ENCODE results near the gene LHFPL3.
"Not testable (repeated sequence)": the region's sequence is repeated elsewhere in the genome, so short reads cannot be mapped to it uniquely, and the experiment has no call there.

Gene LHFPL3

DNA sequence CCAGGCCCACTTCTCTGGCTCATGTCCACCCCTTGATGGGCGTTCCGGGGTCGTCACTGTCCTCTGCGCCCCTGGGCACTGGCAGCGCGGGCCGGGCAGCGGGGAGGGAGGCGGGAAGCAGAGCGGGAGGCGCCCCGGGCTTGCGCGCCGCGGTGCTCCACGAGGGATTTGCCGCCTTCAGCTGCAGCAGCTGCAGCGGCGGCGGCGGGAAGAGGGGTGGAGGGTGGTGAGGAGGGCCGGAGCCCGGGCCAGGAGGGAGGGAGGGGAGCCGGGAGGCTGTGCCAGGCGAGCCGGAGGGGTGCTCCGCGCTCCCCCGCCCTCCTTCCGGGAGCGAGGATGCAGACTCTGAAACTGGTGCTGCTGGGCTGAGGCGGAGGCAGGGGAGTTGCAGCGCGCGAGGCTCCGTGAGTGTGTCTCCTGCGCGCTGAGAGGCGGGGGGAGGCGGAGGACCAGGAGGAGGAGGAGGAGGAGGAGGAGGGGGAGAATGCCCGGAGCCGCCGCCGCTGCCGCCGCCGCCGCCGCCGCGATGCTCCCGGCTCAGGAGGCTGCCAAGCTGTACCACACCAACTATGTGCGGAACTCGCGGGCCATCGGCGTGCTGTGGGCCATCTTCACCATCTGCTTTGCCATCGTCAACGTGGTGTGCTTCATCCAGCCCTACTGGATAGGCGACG is at the start of gene LHFPL3:
LHFPL3 (plus strand) TSS at position 308 of the 674 bp plus-strand sequence.
- peak; percentile 41 for DNase-seq

DNA sequence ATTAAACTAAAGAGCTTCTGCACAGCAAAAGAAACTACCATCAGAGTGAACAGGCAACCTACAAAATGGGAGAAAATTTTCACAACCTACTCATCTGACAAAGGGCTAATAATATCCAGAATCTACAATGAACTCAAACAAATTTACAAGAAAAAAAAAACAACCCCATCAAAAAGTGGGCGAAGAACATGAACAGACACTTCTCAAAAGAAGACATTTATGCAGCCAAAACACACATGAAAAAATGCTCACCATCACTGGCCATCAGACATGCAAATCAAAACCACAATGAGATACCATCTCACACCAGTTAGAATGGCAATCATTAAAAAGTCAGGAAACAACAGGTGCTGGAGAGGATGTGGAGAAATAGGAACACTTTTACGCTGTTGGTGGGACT is 46.7 kb upstream of the LHFPL3 start:
- not testable (repeated sequence) for DNase-seq

DNA sequence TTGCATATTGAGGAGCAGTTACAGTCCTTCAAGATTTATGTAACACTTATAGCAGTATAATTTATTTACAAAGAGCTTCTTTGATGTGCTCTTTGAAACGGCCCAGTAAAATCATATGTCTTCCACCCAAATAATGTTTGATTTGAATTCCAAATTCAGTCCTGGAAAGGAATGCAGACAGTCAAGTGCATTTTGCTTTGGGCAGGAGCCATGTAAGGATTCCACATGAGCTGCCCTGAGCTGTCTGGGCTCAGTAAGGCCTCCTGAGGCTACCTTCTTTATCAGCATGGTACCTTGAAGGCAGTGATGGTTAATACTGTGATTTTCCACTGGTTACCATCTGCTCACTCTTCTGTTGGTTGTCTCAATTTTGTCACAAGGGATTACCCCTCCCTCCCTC is 41.6 kb upstream of the LHFPL3 start:
- no peak for DNase-seq

DNA sequence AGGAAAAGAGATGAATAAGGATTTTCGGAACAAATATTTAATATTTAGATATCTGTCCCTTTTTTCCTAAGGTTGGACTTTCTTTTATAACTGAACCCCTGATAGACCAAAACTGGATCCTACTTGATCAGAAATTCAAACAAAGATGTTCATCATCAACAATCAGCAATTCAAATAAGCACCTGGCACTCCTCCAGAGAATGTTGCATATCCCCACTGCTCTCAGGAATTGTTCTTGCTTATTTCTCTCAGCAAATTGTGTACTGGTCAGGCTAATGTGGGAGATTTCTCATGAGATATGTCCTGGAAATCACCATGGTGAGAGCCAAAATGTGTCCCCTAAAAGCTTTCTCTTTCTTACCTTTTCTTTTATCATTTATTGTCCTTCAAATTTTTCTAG is 40.3 kb upstream of the LHFPL3 start:
- no peak for DNase-seq

DNA sequence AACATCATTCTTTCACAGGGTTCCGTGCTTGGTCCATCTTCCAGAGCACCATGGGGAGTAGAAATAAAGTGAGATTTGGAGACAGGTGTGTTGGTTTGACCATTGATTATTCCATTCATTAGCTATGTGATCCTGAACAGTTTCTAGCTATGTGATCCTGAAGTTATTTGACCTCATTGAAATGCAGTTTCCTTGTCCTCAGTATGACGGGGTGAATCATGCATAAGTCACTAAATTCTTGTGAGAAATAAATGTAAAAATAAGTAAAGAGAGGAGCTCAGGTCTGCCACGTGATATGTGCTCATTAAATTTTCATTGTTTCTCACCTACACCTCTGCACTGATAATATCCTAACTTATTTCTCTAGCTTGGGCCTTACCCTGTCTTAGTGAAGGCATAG is 34.1 kb upstream of the LHFPL3 start:
- DNase-seq = no peak

DNA sequence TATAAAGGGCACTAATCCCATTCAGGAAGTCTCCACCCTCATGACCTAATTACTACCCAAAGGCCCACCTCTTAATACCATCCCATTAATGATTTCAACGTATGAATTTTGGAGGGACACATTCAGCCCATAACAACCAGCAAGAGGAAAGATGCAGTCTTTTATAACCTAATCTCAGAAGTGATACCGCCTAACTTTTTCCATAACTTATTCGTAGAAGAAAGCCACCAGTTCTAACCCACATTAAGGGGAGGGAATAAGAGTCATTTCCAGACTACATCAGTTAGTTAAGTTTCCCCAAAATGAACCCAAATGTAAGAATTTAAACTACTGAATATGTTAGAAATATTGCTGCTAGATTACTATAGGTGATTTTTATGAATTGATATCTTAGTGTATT is 32.1 kb upstream of the LHFPL3 start:
- no peak for DNase-seq

DNA sequence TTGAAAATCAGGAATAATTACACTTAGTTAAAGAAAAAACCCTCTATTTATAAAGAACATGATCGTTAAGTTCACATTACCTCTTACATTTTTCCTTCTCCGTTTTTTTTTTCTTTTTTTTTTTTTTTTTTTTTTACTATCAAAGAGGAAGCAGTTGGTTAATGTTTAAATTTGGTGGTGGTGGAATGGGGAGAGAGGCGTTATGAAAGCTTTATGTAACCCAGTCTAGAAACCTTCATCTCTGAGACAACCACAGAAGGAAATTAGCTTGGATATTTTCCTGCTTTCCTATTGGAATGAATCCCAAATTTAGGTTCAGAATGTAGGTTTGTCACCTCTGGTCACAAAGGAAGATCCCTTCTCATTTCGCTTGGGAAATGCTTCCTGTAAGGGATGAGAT is 31.5 kb upstream of the LHFPL3 start:
- DNase-seq = no peak

DNA sequence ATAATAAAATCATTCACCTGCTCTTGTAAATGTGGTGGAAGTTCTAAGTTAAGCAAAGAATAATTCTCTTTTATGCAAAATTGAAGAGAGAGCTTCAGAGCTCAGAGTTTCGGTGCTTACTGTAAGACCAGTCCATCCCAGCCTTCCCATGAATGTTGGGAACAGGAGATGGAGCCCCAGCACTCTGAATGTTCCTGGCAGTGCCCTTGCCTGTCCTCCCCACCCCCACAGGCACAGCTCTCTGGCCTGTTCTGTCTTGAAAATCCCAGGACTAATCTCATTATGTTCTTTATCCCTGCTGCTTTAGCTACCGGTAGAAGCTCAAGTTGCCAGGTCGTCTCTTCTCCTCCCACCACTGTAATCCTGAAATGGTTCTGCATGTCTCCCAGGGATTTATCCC is 29.1 kb upstream of the LHFPL3 start:
- DNase-seq = no peak

DNA sequence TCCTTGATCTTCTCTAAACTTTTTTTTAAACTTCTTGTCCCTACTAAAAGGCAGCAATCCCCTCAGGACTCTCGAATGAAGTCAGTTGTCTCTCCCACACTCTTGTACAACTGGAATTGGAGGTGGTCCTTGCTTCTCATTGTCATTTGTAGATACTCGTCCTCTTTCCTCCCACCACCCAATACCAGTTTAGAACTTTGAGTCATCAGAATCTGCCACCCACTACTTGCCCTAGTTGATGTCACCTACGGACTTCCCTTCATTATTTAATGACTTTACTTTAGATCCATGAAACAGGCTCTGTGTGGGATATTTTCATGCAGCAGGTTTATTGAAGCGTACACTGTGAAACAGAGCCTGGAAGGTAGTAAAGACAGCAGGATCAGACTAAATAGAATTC is 28.6 kb upstream of the LHFPL3 start:
- DNase-seq = no peak

DNA sequence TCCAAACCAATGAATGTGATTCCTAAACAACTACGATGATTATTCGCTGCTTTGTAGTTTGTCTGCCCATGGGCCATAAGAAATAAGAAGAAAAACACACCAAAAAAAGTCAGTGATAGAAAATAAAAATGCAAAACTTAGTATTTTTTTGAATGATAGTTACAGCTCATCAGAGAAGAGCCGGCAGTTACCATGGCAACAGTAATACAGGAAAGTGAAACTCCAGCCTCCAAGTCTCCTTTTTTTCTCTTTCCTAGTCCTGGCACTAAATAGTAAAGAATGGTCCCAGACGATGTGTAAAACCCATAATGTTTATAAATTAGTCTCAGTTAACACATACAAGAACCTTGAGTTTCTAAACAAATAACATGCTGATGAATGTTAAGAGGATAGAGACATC is 21.6 kb upstream of the LHFPL3 start:
- DNase-seq = no peak

DNA sequence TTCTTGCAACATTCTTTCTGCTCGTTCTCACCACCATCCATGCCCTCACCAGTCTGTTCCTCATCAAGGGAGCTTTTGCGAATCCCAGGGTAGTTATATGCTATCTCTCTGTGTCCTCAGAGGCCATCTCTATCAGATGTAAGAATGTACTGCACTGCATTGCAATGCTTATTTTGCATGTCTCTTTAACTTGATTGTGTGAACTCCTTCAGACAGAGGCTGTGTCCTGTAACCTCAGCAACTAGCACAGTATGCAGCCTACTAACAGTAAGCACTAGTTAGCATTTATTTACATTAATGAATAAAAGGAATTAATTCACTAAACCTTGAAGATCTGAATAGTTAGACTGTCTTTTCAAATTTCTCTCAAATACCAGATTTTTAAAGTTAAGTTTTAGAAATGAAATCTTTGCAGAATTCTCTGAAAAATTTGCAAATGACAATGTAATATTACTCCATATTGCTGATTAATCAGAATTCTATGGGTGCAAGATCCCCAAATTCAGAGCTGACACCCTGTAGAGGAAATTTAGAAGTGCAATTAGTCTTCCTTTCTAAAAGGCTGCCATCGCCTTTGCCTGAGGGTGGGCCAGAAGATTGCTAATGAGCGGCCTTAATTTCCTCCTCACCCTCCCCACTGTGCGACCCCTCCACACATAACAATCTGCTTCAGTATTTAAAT is 10.3 kb upstream of the LHFPL3 start:
- DNase-seq = no peak

DNA sequence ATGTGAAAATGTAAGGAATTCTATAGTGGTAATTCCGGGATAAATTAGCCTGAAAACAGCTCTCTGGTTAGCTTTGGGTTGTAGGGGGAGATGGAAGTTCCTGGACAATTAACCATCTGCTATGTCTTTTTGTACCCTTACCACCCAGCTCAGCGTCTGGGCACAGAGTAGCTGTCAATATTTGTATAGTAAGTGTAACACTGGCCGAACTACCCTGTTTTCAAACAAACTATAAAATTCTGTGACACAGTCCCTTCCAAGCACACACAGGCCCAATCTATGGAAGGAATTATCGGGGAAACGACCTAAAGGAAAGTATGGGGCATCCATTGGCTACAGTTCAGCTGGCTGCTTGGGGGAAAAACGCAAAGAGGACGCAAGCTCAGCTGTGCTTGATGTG is 869 bp upstream of the LHFPL3 start:
- no peak for DNase-seq

DNA sequence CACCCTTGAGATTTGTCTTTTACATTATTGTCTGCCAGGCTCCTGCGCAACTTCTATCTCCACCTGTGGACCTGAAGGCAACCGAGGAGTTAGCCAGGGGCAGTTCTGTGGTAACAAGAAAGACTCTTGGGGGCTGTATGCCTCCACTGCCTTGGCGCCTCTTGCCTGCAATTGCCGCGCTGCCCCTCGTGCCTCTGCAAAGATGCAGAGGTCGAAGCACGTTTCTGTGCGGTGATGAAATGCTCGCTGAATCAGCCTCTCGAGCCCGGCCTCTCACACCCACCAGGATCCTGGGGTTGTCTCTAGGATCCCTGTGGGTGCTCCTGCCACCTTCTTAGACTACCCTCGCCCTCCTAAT is 486 bp upstream of the LHFPL3 start:
- no peak for DNase-seq

DNA sequence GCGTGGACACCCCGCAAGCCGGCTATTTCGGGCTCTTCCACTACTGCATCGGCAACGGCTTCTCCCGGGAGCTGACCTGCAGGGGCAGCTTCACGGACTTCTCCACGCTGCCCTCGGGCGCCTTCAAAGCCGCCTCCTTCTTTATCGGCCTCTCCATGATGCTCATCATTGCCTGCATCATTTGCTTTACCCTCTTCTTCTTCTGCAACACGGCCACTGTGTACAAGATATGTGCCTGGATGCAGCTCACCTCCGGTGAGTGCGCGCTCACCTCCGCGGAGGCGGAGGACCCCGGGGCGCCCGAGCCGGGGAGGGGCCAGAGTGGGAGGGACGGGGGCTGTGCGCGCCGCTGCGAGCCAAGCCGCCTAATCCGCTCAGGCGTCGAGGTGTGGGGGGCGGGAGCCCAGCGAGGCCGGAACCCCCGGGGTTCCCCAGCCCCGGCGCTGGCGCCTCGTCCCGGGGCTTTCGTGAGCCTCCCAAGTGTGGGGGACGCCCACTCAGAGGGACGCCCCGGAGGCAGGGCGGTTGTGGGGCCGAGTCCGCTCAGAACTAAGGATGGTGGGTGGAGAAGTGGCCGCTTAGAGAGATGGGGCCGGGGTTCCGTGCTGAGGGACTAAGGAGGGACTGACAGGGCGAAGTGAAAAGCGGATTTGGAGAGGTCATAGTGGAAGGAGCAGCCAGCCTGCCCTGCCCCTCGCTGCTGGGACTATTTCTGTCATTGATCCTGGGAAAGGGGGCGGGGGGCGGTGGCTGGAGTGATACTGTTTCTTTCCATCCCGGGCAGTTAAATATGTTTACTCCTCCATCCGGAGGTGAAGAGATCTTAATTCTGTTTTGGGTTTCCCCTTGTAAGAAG is 795 bp downstream of the LHFPL3 start:
- no peak for DNase-seq

DNA sequence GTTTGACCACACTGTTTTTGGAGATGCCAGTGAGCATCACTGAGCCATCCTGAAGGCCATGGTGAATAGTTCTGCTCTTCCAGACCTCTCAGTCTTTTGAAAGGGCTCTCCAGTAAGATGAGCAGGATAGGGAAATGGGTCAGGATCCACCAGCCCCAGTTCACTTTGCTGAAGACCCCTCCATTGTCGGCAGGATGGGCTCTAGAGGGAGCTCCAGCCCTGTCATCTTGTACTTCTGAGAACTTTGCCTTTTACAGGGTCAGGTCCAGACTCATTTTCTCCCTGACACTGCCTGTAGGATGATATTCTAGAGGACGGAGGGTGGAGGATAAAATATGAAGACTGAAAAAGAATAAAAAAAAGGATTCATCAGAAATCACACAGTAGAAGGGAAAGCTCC is 13.1 kb downstream of the LHFPL3 start:
- DNase-seq = peak; percentile 6

DNA sequence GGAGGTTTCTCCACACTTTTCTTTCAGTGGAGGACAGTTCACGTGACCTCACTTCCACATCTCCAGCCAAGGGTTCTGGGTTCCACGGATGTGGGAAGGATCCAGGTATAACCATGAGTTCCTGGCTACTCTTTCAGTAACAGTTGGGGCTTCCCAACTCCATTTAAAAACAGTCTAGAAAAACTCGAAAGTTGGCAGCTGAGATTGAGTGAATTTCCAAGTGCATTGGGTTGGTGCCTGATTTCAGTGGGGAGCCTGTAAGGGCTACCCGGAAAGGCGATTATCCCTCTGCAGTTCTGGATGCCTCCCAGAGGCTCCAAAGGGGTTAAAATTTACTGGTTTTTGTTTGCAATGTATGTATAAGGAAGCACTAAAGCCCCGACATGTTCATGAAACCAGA is 24.3 kb downstream of the LHFPL3 start:
- DNase-seq = no peak

DNA sequence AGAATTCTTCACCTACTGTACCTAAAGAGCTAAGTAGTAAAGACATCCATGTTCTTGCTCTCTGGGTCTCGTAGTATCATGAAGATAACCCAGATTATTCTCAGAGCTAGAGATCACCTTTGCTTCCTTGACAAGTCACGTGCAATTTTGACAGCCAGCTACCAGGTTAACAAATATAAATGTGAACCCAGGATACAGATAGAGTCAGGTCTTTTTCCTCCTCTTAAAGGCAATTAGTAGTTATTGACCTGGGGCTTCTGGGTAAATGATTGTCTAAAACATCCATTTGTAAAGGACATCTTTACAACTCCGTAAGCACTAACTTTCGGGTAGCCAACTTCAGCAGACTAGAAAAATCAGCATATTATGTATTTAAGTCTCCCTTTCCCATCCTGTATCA is 28.8 kb downstream of the LHFPL3 start:
- DNase-seq = no peak

DNA sequence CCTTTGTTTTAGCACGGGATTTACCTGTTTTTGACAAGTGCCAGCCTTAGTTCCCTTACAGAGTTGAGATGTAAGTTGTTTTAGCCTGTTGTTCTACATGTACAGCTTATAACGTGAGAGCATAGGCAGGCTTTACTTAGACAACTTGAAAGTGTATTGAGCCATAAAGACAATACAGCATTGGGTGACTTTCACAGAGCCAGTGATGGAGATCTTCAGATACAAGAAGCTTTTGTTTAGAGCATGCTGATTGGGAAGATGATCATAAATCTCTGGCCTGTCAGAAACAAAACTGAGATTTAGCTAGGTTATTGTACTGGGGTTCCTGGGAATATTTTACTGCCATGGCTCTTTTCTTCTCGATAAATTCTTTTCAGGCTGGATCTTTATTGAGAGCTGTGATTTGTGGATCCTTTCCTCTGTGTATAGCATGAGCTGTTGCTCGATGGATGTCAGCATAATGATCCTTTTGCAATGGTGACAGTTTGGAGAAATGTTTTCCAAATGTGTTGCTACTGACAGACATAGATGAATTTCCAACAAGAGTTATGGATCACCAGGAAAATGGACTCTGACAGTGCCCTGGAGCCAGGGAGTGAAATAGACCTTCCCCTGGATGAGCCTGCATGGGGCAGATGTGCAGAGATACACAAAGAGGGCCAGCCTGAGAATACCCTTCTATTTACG is 30.2 kb downstream of the LHFPL3 start:
- DNase-seq = no peak

DNA sequence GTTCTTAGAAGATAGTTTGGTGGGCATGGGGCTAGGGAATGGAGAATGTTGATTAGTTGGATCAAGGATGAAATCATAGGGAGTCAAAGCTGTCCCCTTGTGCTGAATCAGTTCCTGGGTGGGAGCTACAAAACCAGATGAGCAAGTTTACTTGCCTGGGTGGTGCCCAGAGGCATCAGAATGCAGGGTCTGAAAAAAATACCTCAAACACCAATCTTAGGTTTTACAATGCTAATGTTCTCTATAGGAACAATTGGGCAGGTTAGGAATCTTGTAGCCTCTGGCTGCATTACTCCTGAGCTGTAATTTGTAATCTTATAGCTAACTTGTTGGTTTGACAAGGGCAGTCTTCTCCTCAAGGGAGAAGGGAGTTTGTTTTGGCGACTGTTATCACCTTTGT is 34.4 kb downstream of the LHFPL3 start:
- DNase-seq = no peak

DNA sequence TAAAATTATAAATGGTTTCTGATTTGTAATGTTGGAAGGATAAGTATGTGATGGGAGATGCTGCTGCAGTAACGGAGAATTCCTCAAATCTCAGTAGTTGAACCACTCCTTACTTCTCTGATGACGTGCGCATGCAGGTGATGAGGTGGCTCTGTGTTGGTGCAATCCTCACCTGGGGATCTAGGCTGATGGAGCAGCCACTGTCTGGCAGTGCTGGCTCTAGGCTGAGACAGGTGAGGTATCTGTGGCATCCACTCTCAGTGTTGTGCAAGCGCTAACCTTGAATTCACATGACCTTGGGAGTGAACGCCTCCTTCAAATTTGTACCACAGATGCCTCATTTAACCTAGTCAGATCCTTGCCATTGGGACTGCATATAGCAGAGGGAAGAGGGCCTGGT is 35.0 kb downstream of the LHFPL3 start:
- DNase-seq = no peak

DNA sequence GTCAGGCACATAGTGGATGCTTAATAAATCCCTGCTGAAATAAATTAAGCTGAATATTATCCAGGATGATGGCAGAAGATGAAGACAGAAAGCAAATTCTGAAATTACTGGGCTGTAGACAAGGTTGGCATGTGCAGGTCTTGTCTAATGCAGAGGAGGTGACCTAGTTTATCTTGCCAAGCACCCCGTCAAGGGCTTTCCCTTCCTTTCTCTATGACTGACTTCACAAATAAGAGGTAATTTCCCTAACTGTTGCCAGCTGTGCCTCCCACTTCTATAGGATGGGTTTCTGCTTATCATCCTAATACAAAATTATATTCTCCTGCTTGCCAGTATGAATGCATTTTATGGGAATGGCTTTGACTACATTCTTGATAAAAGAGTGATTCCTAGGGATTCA is 38.0 kb downstream of the LHFPL3 start:
- no peak for DNase-seq

DNA sequence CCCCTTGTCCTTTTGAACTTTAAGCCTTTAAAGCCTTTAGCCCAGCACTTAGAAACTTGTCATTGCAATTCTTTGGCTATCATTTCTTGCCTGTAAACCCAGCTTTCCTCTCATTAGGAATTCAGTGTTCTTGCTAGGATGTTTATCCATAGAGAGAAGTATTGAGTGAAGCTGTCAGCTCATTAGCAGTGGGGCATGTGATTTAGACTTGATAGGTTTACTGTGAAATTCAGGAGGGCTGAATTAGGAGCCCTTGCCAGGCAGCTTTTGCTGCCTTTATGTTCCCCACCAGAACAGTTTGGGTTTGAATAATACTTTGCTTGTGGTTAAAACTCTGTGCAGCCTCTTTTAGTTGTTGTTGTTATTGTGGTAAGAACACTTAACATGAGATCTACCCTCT is 39.5 kb downstream of the LHFPL3 start:
- no peak for DNase-seq

DNA sequence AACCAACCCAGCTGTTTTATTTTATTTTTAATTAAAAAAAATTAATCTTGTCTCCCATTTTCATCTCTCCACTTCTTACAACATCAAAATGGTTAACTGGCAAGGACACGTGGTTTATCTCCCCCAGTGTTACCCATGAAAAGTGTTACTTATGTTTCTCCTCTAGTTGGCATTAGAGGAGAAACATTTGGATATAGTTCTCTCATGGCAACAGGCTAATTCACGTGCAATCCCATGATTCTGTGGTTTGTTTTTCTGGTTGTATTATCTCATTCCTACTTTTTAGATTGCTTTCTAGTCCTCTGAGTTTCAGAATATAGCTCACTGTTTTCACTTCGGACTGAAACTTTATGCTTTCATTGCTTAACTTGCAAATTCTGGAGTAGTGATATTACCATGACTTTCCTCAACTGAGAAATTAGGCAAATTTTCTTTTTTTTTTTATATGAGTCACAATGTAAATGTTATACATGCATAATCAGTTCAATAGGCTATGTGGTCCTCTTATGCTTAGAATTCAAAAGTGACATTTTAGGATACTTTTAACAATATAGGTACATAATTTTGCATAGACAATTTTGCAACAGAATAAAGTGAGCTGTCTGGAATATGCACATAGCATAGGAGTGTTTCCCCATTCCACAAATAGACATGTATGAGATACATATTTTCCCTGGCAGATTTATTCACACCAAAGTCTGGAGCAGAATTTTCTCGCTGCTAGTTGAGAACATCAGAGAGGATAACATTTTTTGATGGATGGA is 43.0 kb downstream of the LHFPL3 start:
- DNase-seq = no peak

Measured in NCI-H748 treated with DMSO at 0.1 percent for 48 hours (cell line).